Activated B cell treated with CpG ODN at 0.5 μM for 24 hours (primary cell): Measurements from ENCODE around the gene EDNRA. TPM values are rescaled to one million over a fixed set of nuclear protein-coding genes. Genes with fewer than 3 reads are reported as not detected.
"Not testable (repeated sequence)": the region's sequence is repeated elsewhere in the genome, so short reads cannot be mapped to it uniquely, and the experiment has no call there.

ENCODE experiments used
- ATAC-seq: fragments of 200-7000 bp; cut with Tn5 transposase; one replicate; pipeline ENCODE4 v1.10.0; 2021; ENCODE audit warnings: low read depth, mild to moderate bottlenecking, moderate library complexity
- CTCF ChIA-PET: fragments of 350-600 bp; sonication (Branson Sonifier 250); formaldehyde crosslinking; loops from one replicate; lab custom pipeline; 2021; ENCODE audit warnings: antibody characterized with exemption; lab: Charles Lee
- POLR2A ChIA-PET: fragments of 350-600 bp; sonication (Branson Sonifier 250); formaldehyde crosslinking; loops from one replicate; lab custom pipeline; 2021; ENCODE audit warnings: antibody characterized with exemption; lab: Charles Lee
- DNase-seq: peaks from one replicate; pipeline ENCODE4 v3.0.0; 2022
- H3K27ac Mint-ChIP-seq: one replicate; pipeline ENCODE4 v1.8.0; 2020; ENCODE audit warnings: mixed read lengths
- H3K27me3 Mint-ChIP-seq: one replicate; pipeline ENCODE4 v1.8.0; 2021; ENCODE audit warnings: mixed read lengths
- H3K36me3 Mint-ChIP-seq: one replicate; pipeline ENCODE4 v1.8.0; 2021; ENCODE audit warnings: low read depth, mixed read lengths
- H3K4me1 Mint-ChIP-seq: one replicate; pipeline ENCODE4 v1.8.0; 2021; ENCODE audit warnings: mixed read lengths
- H3K4me3 Mint-ChIP-seq: one replicate; pipeline ENCODE4 v1.8.0; 2020; ENCODE audit warnings: mild to moderate bottlenecking, mixed read lengths
- H3K9me3 Mint-ChIP-seq: one replicate; pipeline ENCODE4 v1.8.0; 2020; ENCODE audit warnings: mixed read lengths
- CTCF ChIP-seq: fragments of 200-600 bp; IDR thresholded peaks from one replicate; pipeline ENCODE4 v1.8.0; 2022; ENCODE audit warnings: antibody characterized with exemption, mild to moderate bottlenecking
- intact Hi-C: fragments of 100-400 bp; cut with micrococcal nuclease; formaldehyde crosslinking; loops from one replicate; pipeline ENCODE4 v1.15.1; 2024
- total RNA-seq: library from RNA; stranded (reverse); gene quantifications from 2 replicates; pipeline ENCODE4 v1.2.3, GENCODE V29; 2022

Gene EDNRA
- total RNA-seq, result not detected in 2 replicates

DNA sequence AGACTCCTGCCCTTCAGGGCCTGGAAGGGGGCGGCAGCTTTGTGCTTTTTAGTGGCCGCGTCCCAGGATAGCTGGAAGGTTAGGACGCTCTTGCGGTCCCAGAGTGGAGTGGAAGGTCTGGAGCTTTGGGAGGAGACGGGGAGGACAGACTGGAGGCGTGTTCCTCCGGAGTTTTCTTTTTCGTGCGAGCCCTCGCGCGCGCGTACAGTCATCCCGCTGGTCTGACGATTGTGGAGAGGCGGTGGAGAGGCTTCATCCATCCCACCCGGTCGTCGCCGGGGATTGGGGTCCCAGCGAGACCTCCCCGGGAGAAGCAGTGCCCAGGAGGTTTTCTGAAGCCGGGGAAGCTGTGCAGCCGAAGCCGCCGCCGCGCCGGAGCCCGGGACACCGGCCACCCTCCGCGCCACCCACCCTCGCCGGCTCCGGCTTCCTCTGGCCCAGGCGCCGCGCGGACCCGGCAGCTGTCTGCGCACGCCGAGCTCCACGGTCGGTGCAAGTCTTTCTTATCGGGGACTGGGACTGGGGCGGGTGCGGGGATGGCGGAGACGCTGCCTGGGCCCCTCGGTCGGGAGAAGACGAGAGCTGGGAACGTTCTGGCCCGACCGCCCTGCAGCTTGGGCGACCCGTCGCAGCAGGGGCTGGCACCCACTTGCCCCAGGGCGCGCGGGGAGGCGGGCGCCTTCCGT, at the start of gene EDNRA:
Gene EDNRA (plus strand): TSS at position 207 of the 686 bp plus-strand sequence. CDS start 4,585 bp downstream, outside the sequence.
- H3K27ac Mint-ChIP-seq, result no peak within 1 kb of the TSS
- DNase-seq (no peak), ATAC-seq (no peak)
- intact Hi-C loops, result no loop called here
- H3K27me3 Mint-ChIP-seq, result peaks cover 18% of the 10 kb centered on the region
- TF ChIP-seq CTCF, result no peak
- POLR2A ChIA-PET, result no interaction called here
- CTCF ChIA-PET, result no interaction called here
- no peaks in the 10 kb centered on the region for H3K36me3 Mint-ChIP-seq
- no peak within 1 kb of the TSS for H3K4me3 Mint-ChIP-seq
- no peaks in the 10 kb centered on the region for H3K4me1 Mint-ChIP-seq
- no peaks in the 10 kb centered on the region for H3K9me3 Mint-ChIP-seq

DNA sequence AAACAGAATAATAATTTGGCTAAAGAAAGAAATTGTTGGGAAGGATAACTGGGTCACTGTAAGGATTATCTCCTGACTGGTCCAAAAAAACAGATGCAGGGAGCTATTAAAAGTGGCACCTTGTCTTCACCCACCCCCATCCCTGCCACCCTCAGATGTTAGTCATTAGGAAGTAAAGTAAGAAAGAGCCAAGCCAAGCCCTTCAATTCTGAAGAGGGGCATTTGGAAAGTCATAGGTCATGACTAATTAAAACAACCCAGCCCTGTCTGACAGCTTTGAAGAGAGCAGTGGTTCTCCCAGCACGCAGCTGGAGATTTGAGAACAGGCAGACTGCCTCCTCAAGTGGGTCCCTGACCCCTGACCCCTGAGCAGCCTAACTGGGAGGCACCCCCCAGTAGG, 46.5 kb upstream of the EDNRA start:
- H3K9me3 Mint-ChIP-seq, H3K27ac Mint-ChIP-seq, H3K27me3 Mint-ChIP-seq, H3K4me3 Mint-ChIP-seq, DNase-seq, POLR2A ChIA-PET, CTCF ChIA-PET, ATAC-seq, H3K4me1 Mint-ChIP-seq, H3K36me3 Mint-ChIP-seq, intact Hi-C loops: not testable (repeated sequence)

GRCh38 chr4:147440442-147440841, 40.5 kb upstream of the EDNRA start:
- intact Hi-C loops, result no loop called here
- Mint-ChIP-seq H3K36me3 (no peaks in the 10 kb centered on the region), H3K27me3 (no peaks in the 10 kb centered on the region), H3K27ac (no peak overlapping the region), H3K4me1 (no peaks in the 10 kb centered on the region), H3K4me3 (no peak overlapping the region), H3K9me3 (peaks cover 4% of the 10 kb centered on the region)
- ChIA-PET POLR2A (no interaction called here), CTCF (no interaction called here)
- DNase-seq, result no peak
- no peak for TF ChIP-seq CTCF
- no peak for ATAC-seq

GRCh38 chr4:147447786-147448185, 33.1 kb upstream of the EDNRA start:
- DNase-seq (no peak), ATAC-seq (no peak)
- intact Hi-C loops, result no loop called here
- Mint-ChIP-seq H3K4me1 (no peaks in the 10 kb centered on the region), H3K27ac (no peak overlapping the region), H3K36me3 (no peaks in the 10 kb centered on the region), H3K27me3 (no peaks in the 10 kb centered on the region), H3K4me3 (no peak overlapping the region), H3K9me3 (peaks cover 2% of the 10 kb centered on the region)
- no peak for TF ChIP-seq CTCF
- ChIA-PET CTCF (no interaction called here), POLR2A (no interaction called here)

- ATAC-seq, result no peak
- Mint-ChIP-seq H3K36me3 (no peaks in the 10 kb centered on the region), H3K4me3 (no peak overlapping the region), H3K4me1 (no peaks in the 10 kb centered on the region), H3K27ac (no peak overlapping the region), H3K9me3 (no peaks in the 10 kb centered on the region), H3K27me3 (no peaks in the 10 kb centered on the region)
- CTCF ChIA-PET, result no interaction called here
- intact Hi-C loops, result no loop called here
- DNase-seq, result no peak
- POLR2A ChIA-PET, result no interaction called here
- no peak for TF ChIP-seq CTCF
Measured at GRCh38 chr4:147453561-147454141, 27.2 kb upstream of the EDNRA start.
